Upper lobe of left lung (tissue), 4 donors: ENCODE data around the gene OR52N4.

Experiments used
- CTCF ChIP-seq, 6 experiments: fragments of 450-650 bp in 4 of 6; fragments of 200-600 bp in 2 of 6; sonication (generic) in 2 of 6; IDR thresholded peaks; one replicate each; pipeline ENCODE4 v1.5.1; 2016 to 2019; ENCODE audit warnings: antibody characterized with exemption in 6 of 6
- POLR2A ChIP-seq, 4 donors: fragments of 450-650 bp; IDR thresholded peaks; one replicate each; pipeline ENCODE4 v1.5.1; 2016 to 2017; ENCODE audit warnings: antibody characterized with exemption in 4 of 4, mild to moderate bottlenecking in 2 of 4
- POLR2AphosphoS5 ChIP-seq, 2 donors: sonication (generic); formaldehyde crosslinking; IDR thresholded peaks; one replicate each; pipeline ENCODE4 v1.5.1; 2017; ENCODE audit warnings: antibody characterized with exemption in 2 of 2

- no peak for TF ChIP-seq CTCF (IDR thresholded peaks at IDR 0.05)
- TF ChIP-seq POLR2AphosphoS5 (IDR thresholded peaks at IDR 0.05): no peak
- TF ChIP-seq POLR2A (IDR thresholded peaks at IDR 0.05): no peak
Observed at GRCh38 chr11:5738431-5738830, 15.6 kb upstream of the OR52N4 start.
